ENCODE results near the gene KLK7.

The KLK7 gene

DNA sequence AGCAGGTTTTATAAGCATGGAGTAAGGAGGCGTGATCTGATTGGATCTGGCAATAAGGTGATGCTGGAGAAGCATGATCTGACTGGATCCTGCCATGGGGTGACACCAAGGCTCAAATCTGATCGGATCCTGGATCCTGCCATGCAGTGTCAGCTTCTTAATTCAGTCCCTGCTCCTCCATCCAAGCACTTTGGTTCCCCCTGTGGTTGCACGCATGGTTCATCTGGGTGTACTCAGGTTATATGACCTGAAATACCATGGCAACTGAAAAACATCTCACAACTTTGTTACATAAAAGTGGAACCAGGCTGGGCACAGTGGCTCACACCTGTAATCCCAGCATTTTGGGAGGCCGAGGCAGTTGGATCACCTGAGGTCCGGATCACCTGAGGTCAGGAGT is 54.9 kb downstream of the KLK7 start:
- no peak for DNase-seq

Data from activated CD4-positive, alpha-beta T cell treated with anti-CD3 and anti-CD28 coated beads, Interleukin-2, amount 50 U/mL, for 48 hours (primary cell).